Adrenal gland (tissue), 5 donors: ENCODE measurements around the gene NUDT3.

Experiments used
- CTCF ChIP-seq, 6 experiments: fragments of 450-650 bp in 4 of 6; fragments of 200-600 bp in 2 of 6; sonication (generic) in 1 of 6; IDR thresholded peaks; 1 replicate in 5 of 6; 2 replicates in 1 of 6; pipeline versions ENCODE4 v1.5.1 to v1.8.0; 2016 to 2021; ENCODE audit warnings: antibody characterized with exemption in 6 of 6, mild to moderate bottlenecking in 2 of 6, moderate library complexity in 1 of 6
- POLR2A ChIP-seq, 2 donors: fragments of 450-650 bp; IDR thresholded peaks; one replicate each; pipeline ENCODE4 v1.6.1; 2017; ENCODE audit warnings: antibody characterized with exemption in 2 of 2, mild to moderate bottlenecking in 2 of 2, moderate library complexity in 1 of 2
- donor health status: DM: no; HTN: no; CAD: no.

DNA sequence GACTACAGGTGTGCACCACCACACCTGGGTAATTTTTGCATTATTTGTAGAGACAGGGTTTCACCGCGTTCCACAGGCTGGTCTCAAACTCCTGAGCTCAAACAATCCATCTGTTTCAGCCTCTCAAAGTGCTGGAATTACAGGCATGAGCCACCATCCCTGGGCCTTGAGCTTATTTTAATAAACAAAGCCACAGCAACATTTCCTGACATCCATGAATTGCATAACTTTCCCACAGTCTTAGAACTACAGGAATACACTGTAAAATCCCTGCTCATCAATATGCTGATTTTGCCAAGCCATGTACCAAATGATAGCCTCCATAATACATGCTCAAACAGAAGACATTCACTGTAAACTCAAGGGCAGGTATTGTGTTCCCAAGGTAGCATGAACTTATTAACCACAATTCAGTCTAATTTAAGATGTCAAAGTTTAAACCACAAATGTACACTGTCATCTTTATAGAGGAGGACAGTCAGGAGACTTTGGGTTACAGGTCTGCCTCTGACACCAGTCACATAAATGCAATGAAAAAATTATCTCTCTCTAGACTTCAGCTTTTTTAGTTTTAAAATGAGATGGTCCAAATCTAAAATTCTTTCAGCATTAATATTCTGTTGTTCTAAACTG, 40.0 kb downstream of the NUDT3 start:
- TF ChIP-seq CTCF (IDR thresholded peaks at IDR 0.05) (no peak), POLR2A (IDR thresholded peaks at IDR 0.05) (no peak)
